IMR-90 (cell line): ENCODE results near the gene NOL9. TPM values are rescaled to one million over a fixed set of nuclear protein-coding genes. Genes with fewer than 3 reads are reported as not detected.

Source experiments
- ATAC-seq: fragments of 200-7000 bp; cut with Tn5 transposase; 2 replicates; pipeline ENCODE4 v1.9.1; 2020; ENCODE audit warnings: low read depth, mild to moderate bottlenecking, moderate library complexity
- BruUV-seq: library from RNA; stranded (reverse); fragments of 400-500 nt; replicated peaks from 2 replicates; lab custom pipeline; 2021; lab: Mats Ljungman, UMichigan
- CTCF ChIA-PET: fragments of 300-600 bp; formaldehyde crosslinking; extraction: SDS; loops from one replicate; lab custom pipeline; 2021; ENCODE audit warnings: antibody characterized with exemption; lab: Yijun Ruan, JAX
- POLR2A ChIA-PET: fragments of 300-600 bp; sonication (Branson Sonifier 250); formaldehyde crosslinking; loops from one replicate; lab custom pipeline; 2022; ENCODE audit warnings: antibody characterized with exemption; ENCODE audit not compliant: unreplicated experiment; lab: Charles Lee
- DNase-seq: peaks from one replicate; pipeline ENCODE4 v3.0.0; 2013
- H2AFZ ChIP-seq: replicated peaks from 2 replicates; pipeline ENCODE3; 2013; ENCODE audit warnings: low read length, mild to moderate bottlenecking; ENCODE audit not compliant: poor library complexity
- H2AK5ac ChIP-seq: 2 replicates; pipeline ENCODE4 v1.6.1; 2013; ENCODE audit warnings: low read depth, low read length, inconsistent platforms
- H2AK9ac ChIP-seq: replicated peaks from 2 replicates; pipeline ENCODE3; 2013; ENCODE audit warnings: mild to moderate bottlenecking, low read depth, low read length, moderate library complexity; ENCODE audit not compliant: poor library complexity
- H2BK120ac ChIP-seq: 2 replicates; pipeline ENCODE4 v1.6.1; 2013; ENCODE audit warnings: low read depth, low read length, inconsistent platforms
- H2BK15ac ChIP-seq: 3 replicates; pipeline ENCODE4 v1.6.1; 2013; ENCODE audit warnings: low read depth, low read length, inconsistent platforms
- H2BK20ac ChIP-seq: 2 replicates; pipeline ENCODE4 v1.6.1; 2013; ENCODE audit warnings: low read depth, mild to moderate bottlenecking, inconsistent platforms, low read length, moderate library complexity
- H2BK5ac ChIP-seq: 2 replicates; pipeline ENCODE4 v1.6.1; 2013; ENCODE audit warnings: mild to moderate bottlenecking, low read depth, low read length, inconsistent platforms; ENCODE audit not compliant: poor library complexity, severe bottlenecking
- H3K14ac ChIP-seq: replicated peaks from 2 replicates; pipeline ENCODE4 v1.6.1; 2013; ENCODE audit warnings: low read depth, low read length, inconsistent platforms
- H3K18ac ChIP-seq: 2 replicates; pipeline ENCODE4 v1.6.1; 2013; ENCODE audit warnings: low read depth, low read length, control low read depth
- H3K23ac ChIP-seq: 2 replicates; pipeline ENCODE4 v1.6.1; 2013; ENCODE audit warnings: low read depth, low read length, inconsistent platforms
- H3K27ac ChIP-seq: 2 replicates; pipeline ENCODE4 v1.5.1; 2013; ENCODE audit warnings: mild to moderate bottlenecking, control low read depth, low read length; ENCODE audit not compliant: insufficient read depth
- H3K27me3 ChIP-seq: 2 replicates; pipeline ENCODE4 v1.6.1; 2013; ENCODE audit warnings: low read length; ENCODE audit not compliant: control insufficient read depth, insufficient read depth
- H3K36me3 ChIP-seq: 2 replicates; pipeline ENCODE4 v1.6.1; 2013; ENCODE audit warnings: low read length, mixed read lengths; ENCODE audit not compliant: control insufficient read depth, insufficient read depth
- H3K4ac ChIP-seq: 2 replicates; pipeline ENCODE4 v1.6.1; 2013; ENCODE audit warnings: low read depth, low read length, inconsistent platforms
- H3K4me1 ChIP-seq: 2 replicates; pipeline ENCODE4 v1.6.1; 2013; ENCODE audit warnings: low read length, mixed read lengths; ENCODE audit not compliant: control insufficient read depth, insufficient read depth
- H3K4me2 ChIP-seq: 2 replicates; pipeline ENCODE4 v1.6.1; 2013; ENCODE audit warnings: low read depth, mild to moderate bottlenecking, control low read depth, low read length, moderate library complexity
- H3K4me3 ChIP-seq: 2 replicates; pipeline ENCODE4 v1.5.1; 2013; ENCODE audit warnings: low read depth, mild to moderate bottlenecking, control low read depth, low read length, moderate library complexity; ENCODE audit not compliant: insufficient read depth
- H3K56ac ChIP-seq: 2 replicates; pipeline ENCODE4 v1.6.1; 2013; ENCODE audit warnings: low read length, inconsistent platforms; ENCODE audit not compliant: insufficient read depth; ENCODE audit errors: extremely low read depth
- H3K79me1 ChIP-seq, 2 experiments: 2 replicates each; pipeline ENCODE4 v1.6.1; 2013; ENCODE audit warnings: low read length in 2 of 2, inconsistent platforms in 1 of 2, low read depth in 1 of 2
- H3K9ac ChIP-seq: 2 replicates; pipeline ENCODE4 v1.6.1; 2013; ENCODE audit warnings: low read depth, low read length, control low read depth
- H3K9me1 ChIP-seq: 2 replicates; pipeline ENCODE4 v1.6.1; 2013; ENCODE audit warnings: low read length, inconsistent platforms; ENCODE audit not compliant: insufficient read depth
- H3K9me3 ChIP-seq: 2 replicates; pipeline ENCODE4 v1.6.1; 2013; ENCODE audit warnings: low read length; ENCODE audit not compliant: control insufficient read depth, insufficient read depth
- H4K20me1 ChIP-seq: 2 replicates; pipeline ENCODE4 v1.6.1; 2013; ENCODE audit warnings: low read length, inconsistent platforms; ENCODE audit not compliant: insufficient read depth
- H4K5ac ChIP-seq: 2 replicates; pipeline ENCODE4 v1.6.1; 2013; ENCODE audit warnings: mild to moderate bottlenecking, low read depth, low read length, control low read depth
- H4K8ac ChIP-seq, 2 experiments: 2 replicates each; pipeline ENCODE4 v1.6.1; 2013; ENCODE audit warnings: low read depth in 2 of 2, low read length in 2 of 2, control low read depth in 1 of 2, inconsistent platforms in 1 of 2
- H4K91ac ChIP-seq: 2 replicates; pipeline ENCODE4 v1.6.1; 2013; ENCODE audit warnings: low read depth, low read length, inconsistent platforms; ENCODE audit not compliant: insufficient read depth
- RFX5 ChIP-seq: IDR thresholded peaks from 2 replicates; pipeline ENCODE4 v1.8.0; 2012; ENCODE audit warnings: low read depth, mild to moderate bottlenecking, low read length, moderate library complexity
- WGBS, 2 experiments: methylation state at CpG; one replicate each; pipeline versions ENCODE4 v1.1.5 to v1.1.7; 2013; ENCODE audit warnings: missing lambda C conversion rate in 2 of 2; ENCODE audit not compliant: insufficient read length in 1 of 2; ENCODE audit errors: extremely low coverage in 2 of 2; 5-methylcytosine and 5-hydroxymethylcytosine counted together
- dilution Hi-C: fragments of 300-500 bp; cut with HindIII; formaldehyde crosslinking; loops from one replicate; pipeline ENCODE4 v1.14.3; 2018; ENCODE audit warnings: low sequenced_read_pairs; ENCODE audit not compliant: unreplicated experiment
- in situ Hi-C: fragments of 300-500 bp; cut with MboI; formaldehyde crosslinking; loops from 3 replicates; pipeline ENCODE4 v1.14.3; 2019; ENCODE audit warnings: low sequenced_read_pairs, inconsistent platforms, mixed read lengths
- intact Hi-C: fragments of 100-400 bp; cut with micrococcal nuclease; formaldehyde crosslinking; loops from 2 replicates; pipeline ENCODE4 v1.10.0; 2022
- polyA plus RNA-seq, 3 experiments: library from polyadenylated mRNA; depleted of rRNA; stranded (reverse); fragments of >200 nt; gene quantifications; 2 replicates each; pipeline ENCODE4 v1.2.3, GENCODE V29; 2012; ENCODE audit warnings: low replicate concordance in 1 of 3
- total RNA-seq: library from RNA; depleted of rRNA; stranded (reverse); fragments of >200 nt; gene quantifications from 2 replicates; pipeline ENCODE4 v1.2.3, GENCODE V29; 2012

NOL9 gene
- total and polyA plus RNA-seq, 2 of the 4 experiments (the other 2 are of a cell fraction) = 13.0 to 19.2 TPM

DNA sequence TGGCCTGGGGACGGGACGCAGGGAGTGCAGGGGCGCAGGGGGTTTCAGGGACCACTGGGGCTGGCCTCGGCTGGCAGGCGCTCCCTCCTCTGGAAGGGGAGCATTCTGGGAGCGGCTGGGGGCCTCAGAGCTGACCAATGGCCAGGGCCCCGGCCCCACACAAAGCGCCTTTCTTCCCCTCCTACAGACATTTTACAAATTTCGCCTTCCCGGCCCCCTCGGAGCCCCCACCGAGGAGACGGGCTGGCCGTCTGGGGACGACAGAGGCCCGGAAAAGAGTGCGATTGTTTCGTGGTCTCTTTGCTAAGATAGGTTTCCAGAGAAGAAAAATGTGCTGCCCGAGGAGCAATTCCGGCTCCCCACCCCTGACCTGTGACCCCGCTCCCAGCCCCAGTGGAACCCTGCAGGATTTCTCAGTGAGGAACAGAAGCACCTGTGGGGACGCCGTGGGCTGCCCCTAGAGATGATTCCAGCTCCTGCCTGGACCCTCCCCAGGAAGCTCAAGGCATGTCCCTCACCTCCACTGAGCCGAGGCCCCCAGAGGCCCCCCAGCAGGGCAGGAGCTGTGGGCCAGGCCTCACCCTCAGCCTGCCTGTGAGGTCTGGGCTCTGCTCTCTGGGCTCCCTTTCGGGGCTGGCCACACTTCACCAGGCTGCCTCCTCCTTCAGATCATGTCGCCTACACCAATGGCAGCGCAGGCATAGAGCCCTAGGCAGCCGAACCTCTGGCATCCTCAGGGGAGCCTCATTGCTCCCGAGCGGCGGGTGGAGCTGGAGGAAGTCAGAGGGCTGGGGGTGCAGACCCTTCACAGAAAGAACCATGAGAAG lies 47.9 kb downstream of the NOL9 start:
- 78% methylated on average over 7 of the region's 31 CpGs; no CpG with 5 or more reads in 1 of the 2 experiments for WGBS, 2 experiments
- no peak overlapping the region for H4K91ac ChIP-seq
- no TSS peak for BruUV-seq
- CTCF ChIA-PET = interaction anchor here (0.6 kb wide), 1 partner anchor 757 kb away, joined by 3 read pairs; no protein-coding TSS in a partner anchor
- POLR2A ChIA-PET = no interaction called here
- intact Hi-C loops = no loop called here
- H3K9me3 ChIP-seq = no peaks in the 10 kb centered on the region
- no peak for ATAC-seq
- no peak overlapping the region for H2BK5ac ChIP-seq
- H3K4me1 ChIP-seq = no peaks in the 10 kb centered on the region; the same call in 1 of the 2 replicates
- H2BK120ac ChIP-seq = no peak overlapping the region
- no peak overlapping the region for H2AFZ ChIP-seq
- H3K9ac ChIP-seq = no peak overlapping the region
- H3K4ac ChIP-seq = no peak overlapping the region
- H3K79me1 ChIP-seq = no peaks in the 10 kb centered on the region
- no peak overlapping the region for H3K4me2 ChIP-seq
- H4K20me1 ChIP-seq = no peaks in the 10 kb centered on the region
- no peak overlapping the region for H2AK5ac ChIP-seq
- H2BK15ac ChIP-seq = no peak overlapping the region
- H3K23ac ChIP-seq = no peak overlapping the region
- no peak overlapping the region for H3K56ac ChIP-seq
- dilution Hi-C loops = no loop called here
- H2AK9ac ChIP-seq = no peak overlapping the region
- in situ Hi-C loops = no loop called here
- H3K27me3 ChIP-seq = peaks cover 4% of the 10 kb centered on the region; the same call in 1 of the 2 replicates
- no peak overlapping the region for H4K8ac ChIP-seq
- H3K36me3 ChIP-seq = no peaks in the 10 kb centered on the region
- H3K9me1 ChIP-seq = no peaks in the 10 kb centered on the region
- no peak overlapping the region for H2BK20ac ChIP-seq
- no peak for TF ChIP-seq RFX5
- H4K5ac ChIP-seq = no peak overlapping the region
- DNase-seq = no peak
- no peak overlapping the region for H3K4me3 ChIP-seq
- no peak overlapping the region for H3K14ac ChIP-seq
- no peak overlapping the region for H3K27ac ChIP-seq
- H3K18ac ChIP-seq = no peak overlapping the region
